Fibroblast of lung (primary cell): ENCODE measurements around the gene CORIN. TPM values are rescaled to one million over a fixed set of nuclear protein-coding genes. Genes with fewer than 3 reads are reported as not detected.

Experiments used
- DNase-seq, 2 donors: peaks; one replicate each; pipeline versions ENCODE4 v3.0.0 to v3.0.0-alpha.2; 2010; ENCODE audit warnings: low read depth in 2 of 2
- H2AFZ ChIP-seq: 2 replicates; pipeline ENCODE4 v1.5.1; 2012; ENCODE audit warnings: low read length, control low read depth, inconsistent platforms
- H3K27ac ChIP-seq: 2 replicates; pipeline ENCODE4 v1.5.1; 2011; ENCODE audit warnings: low read length, control low read depth; ENCODE audit not compliant: insufficient read depth
- H3K27me3 ChIP-seq: 2 replicates; pipeline ENCODE4 v1.5.1; 2011; ENCODE audit warnings: mild to moderate bottlenecking, low read length; ENCODE audit not compliant: control insufficient read depth, insufficient read depth
- H3K36me3 ChIP-seq: 2 replicates; pipeline ENCODE4 v1.5.1; 2011; ENCODE audit warnings: low read length; ENCODE audit not compliant: control insufficient read depth, insufficient read depth
- H3K4me1 ChIP-seq: 2 replicates; pipeline ENCODE4 v1.5.1; 2011; ENCODE audit warnings: low read length; ENCODE audit not compliant: control insufficient read depth, insufficient read depth; ENCODE audit errors: extremely low read depth
- H3K4me2 ChIP-seq: 2 replicates; pipeline ENCODE4 v1.5.1; 2011; ENCODE audit warnings: low read length, control low read depth; ENCODE audit not compliant: insufficient read depth; ENCODE audit errors: extremely low read depth
- H3K4me3 ChIP-seq, 4 experiments: fragments of 200-600 bp in 1 of 4; sonication (generic) in 1 of 4; replicated peaks in 1 of 4; 2 replicates each; pipeline ENCODE4 v1.5.1; 2011 to 2016; ENCODE audit warnings: low read length in 4 of 4, low read depth in 3 of 4, mild to moderate bottlenecking in 3 of 4, control low read depth in 2 of 4, inconsistent platforms in 1 of 4, mixed read lengths in 1 of 4; ENCODE audit not compliant: insufficient read depth in 1 of 4; ENCODE audit errors: control extremely low read depth in 1 of 4
- H3K79me2 ChIP-seq: 2 replicates; pipeline ENCODE4 v1.5.1; 2012; ENCODE audit warnings: mild to moderate bottlenecking, low read length, inconsistent platforms; ENCODE audit not compliant: control insufficient read depth, insufficient read depth
- H3K9ac ChIP-seq: 2 replicates; pipeline ENCODE4 v1.5.1; 2011; ENCODE audit warnings: mild to moderate bottlenecking, low read length, control low read depth; ENCODE audit not compliant: insufficient read depth
- H3K9me3 ChIP-seq: 2 replicates; pipeline ENCODE4 v1.5.1; 2012; ENCODE audit warnings: low read depth, low read length; ENCODE audit not compliant: control insufficient read depth, insufficient read depth
- H4K20me1 ChIP-seq: 2 replicates; pipeline ENCODE4 v1.5.1; 2011; ENCODE audit warnings: low read length; ENCODE audit not compliant: control insufficient read depth, insufficient read depth; ENCODE audit errors: extremely low read depth
- CTCF ChIP-seq, 2 donors: IDR thresholded peaks in 1 of 2; conservative IDR thresholded peaks in 1 of 2; 1 replicate in 1 of 2; 2 replicates in 1 of 2; pipeline ENCODE4 v1.5.1; 2011 to 2012; ENCODE audit warnings: low read length in 2 of 2, control low read depth in 1 of 2, inconsistent platforms in 1 of 2, low read depth in 1 of 2, mild to moderate bottlenecking in 1 of 2
- EZH2 ChIP-seq: IDR thresholded peaks from 2 replicates; pipeline ENCODE4 v1.5.1; 2012; ENCODE audit warnings: low read length, control low read depth, mild to moderate bottlenecking; ENCODE audit errors: missing control alignments
- polyA plus RNA-seq, 2 donors: library from polyadenylated mRNA; depleted of rRNA in 1 of 2; stranded (reverse) in 1 of 2; unstranded in 1 of 2; fragments of >200 nt; gene quantifications; 2 replicates each; pipeline ENCODE4 v1.2.1, GENCODE V29; 2011 to 2012; ENCODE audit warnings: missing spikeins in 1 of 2
- total RNA-seq: library from RNA; depleted of rRNA; stranded (reverse); fragments of >200 nt; gene quantifications from 2 replicates; pipeline ENCODE4 v1.2.1, GENCODE V29; 2014

The CORIN gene
- total and polyA plus RNA-seq, 2 donors (not counting 1 experiment from before 2014, with no cell fraction given) = 1.5 to 22.2 TPM

- H3K36me3 ChIP-seq = peaks cover 1% of the 10 kb centered on the region
Observed at GRCh38 chr4:47876784-47877546, 39.1 kb upstream of the CORIN start.

GRCh38 chr4:47876310-47876709, 38.4 kb upstream of the CORIN start:
- Histone ChIP-seq H3K4me2 (no peak overlapping the region), H3K9me3 (no peaks in the 10 kb centered on the region), H3K9ac (no peak overlapping the region), H3K36me3 (peaks cover 1% of the 10 kb centered on the region), H3K27me3 (no peaks in the 10 kb centered on the region), H4K20me1 (no peaks in the 10 kb centered on the region), H3K4me3 (no peak overlapping the region), H2AFZ (no peak overlapping the region), H3K4me1 (no peaks in the 10 kb centered on the region), H3K27ac (no peak overlapping the region), H3K79me2 (no peaks in the 10 kb centered on the region)
- no peak for DNase-seq
- TF ChIP-seq EZH2 (no peak), CTCF (conservative IDR thresholded peaks at IDR 0.05 in 1 of 2, IDR thresholded peaks at IDR 0.05 in 1 of 2; ENCODE audit: low read depth in 1 of 2, low read length in 2 of 2) (no peak)

More at GRCh38 chr4:47876784-47877546, 39.1 kb upstream of the CORIN start:
- no peak overlapping the region for H3K4me2 ChIP-seq
- no peak for DNase-seq
- H3K27ac ChIP-seq = no peak overlapping the region
- no peak overlapping the region for H3K9ac ChIP-seq
- H3K79me2 ChIP-seq = no peaks in the 10 kb centered on the region
- no peaks in the 10 kb centered on the region for H3K9me3 ChIP-seq
- TF ChIP-seq EZH2 (no peak), CTCF (conservative IDR thresholded peaks at IDR 0.05 in 1 of 2, IDR thresholded peaks at IDR 0.05 in 1 of 2; ENCODE audit: low read depth in 1 of 2, low read length in 2 of 2) (no peak)
- H4K20me1 ChIP-seq = no peaks in the 10 kb centered on the region
- no peaks in the 10 kb centered on the region for H3K27me3 ChIP-seq
- H3K4me3 ChIP-seq = no peak overlapping the region
- no peak overlapping the region for H2AFZ ChIP-seq
- no peaks in the 10 kb centered on the region for H3K4me1 ChIP-seq

- no peak overlapping the region for H3K4me2 ChIP-seq
- peaks cover 1% of the 10 kb centered on the region for H3K36me3 ChIP-seq
- DNase-seq = no peak
- no peaks in the 10 kb centered on the region for H3K9me3 ChIP-seq
- H3K4me1 ChIP-seq = no peaks in the 10 kb centered on the region
- H3K27me3 ChIP-seq = no peaks in the 10 kb centered on the region
- H3K9ac ChIP-seq = no peak overlapping the region
- TF ChIP-seq CTCF (conservative IDR thresholded peaks at IDR 0.05 in 1 of 2, IDR thresholded peaks at IDR 0.05 in 1 of 2; ENCODE audit: low read depth in 1 of 2, low read length in 2 of 2) = no peak
- no peak for TF ChIP-seq EZH2
- H2AFZ ChIP-seq = no peak overlapping the region
- H3K79me2 ChIP-seq = no peaks in the 10 kb centered on the region
- no peaks in the 10 kb centered on the region for H4K20me1 ChIP-seq
- no peak overlapping the region for H3K4me3 ChIP-seq
- H3K27ac ChIP-seq = no peak overlapping the region
Observed at GRCh38 chr4:47873877-47874541, 36.1 kb upstream of the CORIN start.
